ENCODE data around the gene CADM3.

Gene CADM3

DNA sequence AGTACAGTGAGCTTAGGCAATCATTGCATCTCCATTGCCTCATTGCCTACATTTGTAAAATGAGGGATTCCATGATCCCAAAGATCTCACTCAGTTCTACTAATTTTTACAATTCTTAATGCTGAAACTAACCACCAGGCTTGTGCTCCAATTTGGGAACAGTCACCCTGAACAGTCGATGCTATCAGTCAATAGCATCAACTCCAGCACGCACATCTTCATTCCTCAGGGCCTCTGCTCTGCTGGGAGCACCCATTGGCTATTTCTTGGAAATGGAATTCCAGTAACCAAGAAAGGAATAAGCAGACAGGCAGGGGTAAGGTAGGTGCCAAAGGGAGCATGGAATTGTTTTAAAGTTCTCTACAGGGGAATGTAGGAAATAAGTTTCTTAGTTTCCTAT is 19.0 kb downstream of the CADM3 start:
- no peak for ATAC-seq (ENCODE audit: insufficient read depth, low read depth)
- TF ChIP-seq, protein P1, sequence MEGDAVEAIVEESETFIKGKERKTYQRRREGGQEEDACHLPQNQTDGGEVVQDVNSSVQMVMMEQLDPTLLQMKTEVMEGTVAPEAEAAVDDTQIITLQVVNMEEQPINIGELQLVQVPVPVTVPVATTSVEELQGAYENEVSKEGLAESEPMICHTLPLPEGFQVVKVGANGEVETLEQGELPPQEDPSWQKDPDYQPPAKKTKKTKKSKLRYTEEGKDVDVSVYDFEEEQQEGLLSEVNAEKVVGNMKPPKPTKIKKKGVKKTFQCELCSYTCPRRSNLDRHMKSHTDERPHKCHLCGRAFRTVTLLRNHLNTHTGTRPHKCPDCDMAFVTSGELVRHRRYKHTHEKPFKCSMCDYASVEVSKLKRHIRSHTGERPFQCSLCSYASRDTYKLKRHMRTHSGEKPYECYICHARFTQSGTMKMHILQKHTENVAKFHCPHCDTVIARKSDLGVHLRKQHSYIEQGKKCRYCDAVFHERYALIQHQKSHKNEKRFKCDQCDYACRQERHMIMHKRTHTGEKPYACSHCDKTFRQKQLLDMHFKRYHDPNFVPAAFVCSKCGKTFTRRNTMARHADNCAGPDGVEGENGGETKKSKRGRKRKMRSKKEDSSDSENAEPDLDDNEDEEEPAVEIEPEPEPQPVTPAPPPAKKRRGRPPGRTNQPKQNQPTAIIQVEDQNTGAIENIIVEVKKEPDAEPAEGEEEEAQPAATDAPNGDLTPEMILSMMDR (IDR thresholded peaks at IDR 0.05; ENCODE audit: borderline replicate concordance, extremely low read depth, low read length, poor library complexity, severe bottlenecking): no peak
- TF ChIP-seq EZH2 (IDR thresholded peaks at IDR 0.05; ENCODE audit: borderline replicate concordance, low read depth, low read length, severe bottlenecking): no peak
- no peak for DNase-seq
- Histone ChIP-seq H3K36me3 (ENCODE audit: insufficient read depth, low read length) (no peaks in the 10 kb centered on the region), H3K4me2 (ENCODE audit: insufficient read depth, low read length) (no peak overlapping the region), H3K79me2 (ENCODE audit: insufficient read depth, low read length) (no peaks in the 10 kb centered on the region), H4K20me1 (ENCODE audit: insufficient read depth, low read length) (no peaks in the 10 kb centered on the region), H3K4me3 (ENCODE audit: low read depth in 1 of 2, low read length in 2 of 2) (no peak overlapping the region), H3K27ac (ENCODE audit: low read length) (no peak overlapping the region), H2AFZ (ENCODE audit: low read depth, low read length) (no peak overlapping the region), H3K9ac (ENCODE audit: low read depth, low read length) (no peak overlapping the region), H3K9me3 (ENCODE audit: insufficient read depth, low read length, severe bottlenecking) (no peaks in the 10 kb centered on the region), H3K4me1 (ENCODE audit: insufficient read depth, low read length) (no peaks in the 10 kb centered on the region), H3K27me3 (ENCODE audit: insufficient read depth, low read length, poor library complexity) (peaks cover 11% of the 10 kb centered on the region)

DNA sequence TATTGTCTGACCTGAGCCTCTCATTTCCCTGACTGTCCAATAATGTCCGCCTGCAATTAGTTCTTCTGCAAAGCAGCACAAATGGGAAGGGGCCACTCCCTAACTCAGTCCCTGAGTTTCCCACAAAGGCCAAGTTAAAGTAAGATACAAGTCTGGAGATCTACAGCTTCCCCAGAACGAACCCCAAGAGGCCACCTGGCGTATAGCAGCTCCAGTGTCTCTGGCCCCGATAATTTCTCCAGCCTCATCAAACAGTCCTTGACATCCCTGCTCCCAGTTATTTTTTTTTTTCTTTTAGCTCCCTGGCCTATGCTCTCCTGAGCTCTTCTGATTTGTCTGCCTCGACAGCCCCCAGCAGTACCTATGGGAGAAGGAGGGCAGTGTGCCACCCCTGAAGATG is 25.1 kb downstream of the CADM3 start:
- Histone ChIP-seq H3K36me3 (ENCODE audit: insufficient read depth, low read length) (no peaks in the 10 kb centered on the region), H4K20me1 (ENCODE audit: insufficient read depth, low read length) (peaks cover 6% of the 10 kb centered on the region; the same call in 1 of the 2 replicates), H3K79me2 (ENCODE audit: insufficient read depth, low read length) (no peaks in the 10 kb centered on the region), H3K9ac (ENCODE audit: low read depth, low read length) (no peak overlapping the region), H3K4me2 (ENCODE audit: insufficient read depth, low read length) (no peak overlapping the region), H3K27me3 (ENCODE audit: insufficient read depth, low read length, poor library complexity) (peaks cover 15% of the 10 kb centered on the region), H3K9me3 (ENCODE audit: insufficient read depth, low read length, severe bottlenecking) (no peaks in the 10 kb centered on the region), H3K27ac (ENCODE audit: low read length) (no peak overlapping the region), H3K4me3 (ENCODE audit: low read depth in 1 of 2, low read length in 2 of 2) (no peak overlapping the region), H3K4me1 (ENCODE audit: insufficient read depth, low read length) (no peaks in the 10 kb centered on the region), H2AFZ (ENCODE audit: low read depth, low read length) (no peak overlapping the region)
- TF ChIP-seq EZH2 (IDR thresholded peaks at IDR 0.05; ENCODE audit: borderline replicate concordance, low read depth, low read length, severe bottlenecking): no peak
- TF ChIP-seq, protein P1 (IDR thresholded peaks at IDR 0.05; ENCODE audit: borderline replicate concordance, extremely low read depth, low read length, poor library complexity, severe bottlenecking): peak; percentile 35
- ATAC-seq (ENCODE audit: insufficient read depth, low read depth) (no peak), DNase-seq (no peak)

DNA sequence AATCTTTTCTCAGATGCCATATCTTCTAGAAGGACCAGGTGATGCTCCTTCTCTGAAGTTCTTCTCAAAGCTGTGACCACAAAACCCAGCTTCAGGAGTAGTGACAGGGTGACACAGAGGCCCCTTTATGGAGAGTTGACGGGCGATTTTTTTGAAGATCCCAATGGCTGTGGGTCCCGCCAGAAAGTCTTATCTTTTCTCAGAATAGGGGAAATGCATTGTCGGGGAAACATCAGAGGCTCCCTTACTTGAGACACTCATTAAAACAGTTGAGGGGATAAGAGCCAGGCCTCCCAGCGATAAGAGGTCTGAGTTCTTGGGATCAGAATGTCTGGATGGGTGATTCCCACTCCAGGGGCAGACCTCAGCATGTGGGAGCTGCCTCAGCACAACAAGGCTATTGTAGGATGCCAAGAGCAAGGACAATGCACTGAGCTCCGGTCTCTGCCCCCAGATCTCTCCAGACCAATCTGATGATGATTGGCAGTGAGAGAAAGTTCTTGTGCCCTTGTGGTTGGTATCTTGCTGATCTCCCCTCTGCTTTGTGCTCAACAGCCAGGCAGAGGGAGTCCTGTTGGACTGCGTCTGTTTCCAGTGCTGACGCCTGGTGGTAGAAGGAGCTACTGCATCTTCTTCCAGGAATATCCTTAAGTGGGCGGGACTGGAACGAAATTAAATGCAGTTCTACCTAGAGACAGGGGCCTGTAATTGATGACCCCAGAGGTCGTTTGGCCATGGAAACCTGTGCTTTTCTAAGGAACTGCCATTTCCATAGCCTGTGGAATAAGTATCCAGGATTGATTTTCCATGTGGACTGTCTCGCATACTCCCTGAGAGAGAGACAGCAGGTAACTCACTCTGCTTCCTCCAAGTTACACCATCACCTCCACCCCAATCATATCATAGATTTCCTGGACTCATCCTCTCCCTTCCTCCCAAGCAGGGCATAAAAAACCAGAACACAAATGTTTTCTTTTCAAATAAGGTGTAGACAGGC is 26.4 kb downstream of the CADM3 start:
- Histone ChIP-seq H3K9ac (ENCODE audit: low read depth, low read length) (no peak overlapping the region), H3K27me3 (ENCODE audit: insufficient read depth, low read length, poor library complexity) (peaks cover 15% of the 10 kb centered on the region), H3K9me3 (ENCODE audit: insufficient read depth, low read length, severe bottlenecking) (no peaks in the 10 kb centered on the region), H3K4me2 (ENCODE audit: insufficient read depth, low read length) (no peak overlapping the region), H3K79me2 (ENCODE audit: insufficient read depth, low read length) (no peaks in the 10 kb centered on the region), H4K20me1 (ENCODE audit: insufficient read depth, low read length) (peaks cover 9% of the 10 kb centered on the region; the same call in 1 of the 2 replicates), H3K27ac (ENCODE audit: low read length) (no peak overlapping the region), H2AFZ (ENCODE audit: low read depth, low read length) (no peak overlapping the region), H3K4me1 (ENCODE audit: insufficient read depth, low read length) (no peaks in the 10 kb centered on the region), H3K36me3 (ENCODE audit: insufficient read depth, low read length) (no peaks in the 10 kb centered on the region), H3K4me3 (ENCODE audit: low read depth in 1 of 2, low read length in 2 of 2) (no peak overlapping the region)
- DNase-seq: peak; percentile 73
- no peak for TF ChIP-seq EZH2 (IDR thresholded peaks at IDR 0.05; ENCODE audit: borderline replicate concordance, low read depth, low read length, severe bottlenecking)
- TF ChIP-seq, protein P1 (IDR thresholded peaks at IDR 0.05; ENCODE audit: borderline replicate concordance, extremely low read depth, low read length, poor library complexity, severe bottlenecking): peak; percentile 90
- ATAC-seq (ENCODE audit: insufficient read depth, low read depth): peak; percentile 86
